ENCODE results near the gene EIPR1. TPM values are rescaled to one million over a fixed set of nuclear protein-coding genes. Genes with fewer than 3 reads are reported as not detected.

Gene EIPR1
- total and polyA plus RNA-seq, 2 donors (not counting 3 experiments of a cell fraction or from before 2014, with no cell fraction given), result 30.8 to 57.3 TPM

- Histone ChIP-seq H3K4me1 (ENCODE audit: control insufficient read depth, extremely low read depth, insufficient read depth, low read length) (no peaks in the 10 kb centered on the region), H3K9ac (replicated peaks; ENCODE audit: extremely low read depth, insufficient read depth, low read length) (no peak overlapping the region), H2AFZ (ENCODE audit: low read depth, low read length) (no peak overlapping the region), H3K27me3 (ENCODE audit: control insufficient read depth in 2 of 2, insufficient read depth in 2 of 2, low read length in 2 of 2) (no peaks in the 10 kb centered on the region), H3K4me3 (replicated peaks in 1 of 3; ENCODE audit: insufficient read depth in 1 of 3, low read depth in 1 of 3, low read length in 3 of 3) (no peak overlapping the region), H3K4me2 (ENCODE audit: insufficient read depth, low read length) (no peak overlapping the region), H3K36me3 (ENCODE audit: control insufficient read depth in 2 of 2, extremely low read depth in 1 of 2, insufficient read depth in 2 of 2, low read length in 2 of 2) (no peaks in the 10 kb centered on the region), H3K27ac (ENCODE audit: insufficient read depth, low read depth, low read length) (no peak overlapping the region), H3K9me3 (replicated peaks; ENCODE audit: control insufficient read depth, insufficient read depth, low read length) (no peaks in the 10 kb centered on the region), H3K79me2 (ENCODE audit: control insufficient read depth, insufficient read depth, low read length) (no peaks in the 10 kb centered on the region), H3K9me1 (replicated peaks; ENCODE audit: control insufficient read depth, extremely low read depth, insufficient read depth, low read length) (no peaks in the 10 kb centered on the region), H4K20me1 (replicated peaks; ENCODE audit: control insufficient read depth, extremely low read depth, insufficient read depth, low read length) (no peaks in the 10 kb centered on the region)
- CTCF ChIA-PET, result interaction anchor here (1.0 kb wide), 1 partner anchor 9 kb away, joined by 3 read pairs; no protein-coding TSS in a partner anchor
- intact Hi-C loops (cut with micrococcal nuclease) (no loop called here), dilution Hi-C loops (cut with MboI; ENCODE audit: extremely low pct_ligation_motif_present, low sequenced_read_pairs) (no loop called here)
- BruUV-seq (replicated peaks), result no TSS peak
- POLR2A ChIA-PET, result no interaction called here
- TF ChIP-seq GATA2 (IDR thresholded peaks at IDR 0.05; ENCODE audit: insufficient read depth, insufficient read length, low read depth, low read length), result no peak
- no peak for TF ChIP-seq POLR2AphosphoS5 (IDR thresholded peaks at IDR 0.05; ENCODE audit: insufficient read depth, low read depth, low read length)
- TF ChIP-seq CTCF (IDR thresholded peaks at IDR 0.05; ENCODE audit: extremely low read depth in 1 of 2, insufficient read depth in 1 of 2, low read depth in 1 of 2, low read length in 2 of 2), result no peak
- TF ChIP-seq POLR2A (IDR thresholded peaks at IDR 0.05; ENCODE audit: low read depth, low read length), result no peak
- DNase-seq (ENCODE audit: low read depth, low spot score) (no peak), FAIRE-seq (no peak)
Observed at GRCh38 chr2:3267869-3268704, 109.5 kb downstream of the EIPR1 start.
